ENCODE data around the gene GLIS1.

DNA sequence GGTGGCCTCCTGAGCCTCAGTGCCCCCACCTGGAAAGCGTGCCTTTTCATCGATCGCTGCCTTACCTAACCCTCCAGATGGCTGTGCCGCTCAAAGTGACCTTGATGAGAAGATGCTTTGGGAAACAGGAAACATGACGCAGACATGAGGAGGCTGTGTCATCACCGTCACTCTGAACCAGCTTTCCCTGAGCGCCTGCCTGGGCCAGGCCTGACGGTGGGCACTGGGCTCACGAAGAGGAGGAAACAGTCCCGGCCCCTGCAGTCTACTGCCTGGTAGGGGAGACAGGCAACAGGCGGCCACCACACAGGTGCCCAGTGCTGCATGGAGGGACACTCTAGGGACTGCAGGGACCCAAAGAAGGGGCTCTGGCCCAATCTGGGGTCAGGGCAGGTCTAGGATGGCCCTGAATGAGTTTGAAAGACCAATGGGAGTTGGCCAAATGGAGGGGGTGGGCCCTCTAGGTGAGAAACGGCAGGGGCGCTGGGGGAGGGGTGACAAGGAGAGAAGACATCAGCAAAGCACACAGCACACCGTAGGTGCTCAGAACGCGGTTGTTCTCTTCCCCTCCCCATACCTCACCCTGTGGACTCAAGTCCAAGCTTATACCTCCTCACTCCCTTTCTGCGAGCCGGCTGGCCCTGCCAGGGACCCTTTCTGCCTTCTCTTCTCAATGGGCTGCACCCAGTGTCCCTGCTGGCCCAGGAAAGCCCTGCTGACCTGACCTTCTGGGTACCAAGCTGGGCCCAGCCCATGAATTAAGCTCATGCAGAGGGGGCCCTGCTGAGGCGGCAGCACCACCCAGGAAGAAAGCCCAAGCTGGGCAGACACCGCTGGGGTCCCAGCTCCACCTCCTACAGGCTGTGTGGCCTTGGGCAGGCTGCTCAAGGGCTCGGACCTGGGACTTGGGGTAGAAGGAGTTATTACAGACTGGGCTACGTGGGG, 44.9 kb downstream of the GLIS1 start:
- TF ChIP-seq CTCF (IDR thresholded peaks at IDR 0.05; ENCODE audit: insufficient read depth, low read length, poor library complexity, severe bottlenecking) (no peak), EZH2phosphoT487 (conservative IDR thresholded peaks at IDR 0.05; ENCODE audit: low read length) (no peak)
